ENCODE data around the gene TRIM63. TPM values are rescaled to one million over a fixed set of nuclear protein-coding genes. Genes with fewer than 3 reads are reported as not detected.
A peak's percentile ranks its signal among the peaks of the same experiment; 100 is the strongest.

Gene TRIM63
- total and polyA plus RNA-seq, 9 of the 15 experiments (the other 6 are each of a cell fraction or from before 2014, with no cell fraction given), result 0.08 to 0.57 (median 0.36) TPM

GRCh38 chr1:26020330-26020768 lies 47.1 kb downstream of the TRIM63 start:
- no peak for ATAC-seq
- Histone ChIP-seq H3K27ac (ENCODE audit: extremely low read depth, low read depth, low read length) (no peak overlapping the region), H3K79me2 (ENCODE audit: control insufficient read depth, insufficient read depth, low read length) (no peaks in the 10 kb centered on the region), H2AFZ (ENCODE audit: low read depth, low read length) (no peak overlapping the region), H3K9me1 (ENCODE audit: control insufficient read depth, insufficient read depth, low read length) (no peaks in the 10 kb centered on the region), H3K9me3 (replicated peaks; ENCODE audit: control insufficient read depth, insufficient read depth, low read depth, low read length) (no peaks in the 10 kb centered on the region), H3K27me3 (ENCODE audit: control insufficient read depth in 2 of 2, insufficient read depth in 2 of 2, low read length in 2 of 2) (no peaks in the 10 kb centered on the region), H3K4me1 (replicated peaks in 1 of 2; ENCODE audit: control insufficient read depth in 2 of 2, insufficient read depth in 2 of 2, low read length in 2 of 2) (peaks cover 15 to 34% of the 10 kb centered on the region in 2 experiments), H3K36me3 (ENCODE audit: control insufficient read depth, insufficient read depth, low read length) (no peaks in the 10 kb centered on the region), H3K4me2 (ENCODE audit: insufficient read depth, low read length) (no peak overlapping the region), H3K9ac (ENCODE audit: insufficient read depth in 1 of 2, low read depth in 2 of 2, low read length in 2 of 2) (no peak overlapping the region), H3K4me3 (no peak overlapping the region), H4K20me1 (replicated peaks; ENCODE audit: control insufficient read depth, insufficient read depth, low read length) (no peaks in the 10 kb centered on the region)
- in situ Hi-C loops (cut with MboI), result no loop called here
- 56% methylated on average over 6 of the region's 6 CpGs for WGBS (ENCODE audit: insufficient coverage, low coverage, missing lambda C conversion rate)
- TF ChIP-seq NFRKB (IDR thresholded peaks at IDR 0.05; ENCODE audit: low read depth), result no peak
- TF ChIP-seq SRSF9 (IDR thresholded peaks at IDR 0.05; ENCODE audit: borderline replicate concordance, low read depth, low read length), result no peak
- TF ChIP-seq ETS1 (conservative IDR thresholded peaks at IDR 0.05; ENCODE audit: control insufficient read depth, low read depth, low read length), result no peak
- TF ChIP-seq EGR1 (conservative IDR thresholded peaks at IDR 0.05), result peak; percentile 40; the same call in 1 of the 2 replicates
- no peak for TF ChIP-seq SIRT6 (IDR thresholded peaks at IDR 0.05; ENCODE audit: low read depth, low read length)
- no peak for TF ChIP-seq CREBBP (IDR thresholded peaks at IDR 0.05; ENCODE audit: low read depth, low read length)
- TF ChIP-seq DMBX1 (CRISPR knock-in tag; IDR thresholded peaks at IDR 0.05; ENCODE audit: borderline replicate concordance), result no peak
- TF ChIP-seq POLR2A (conservative IDR thresholded peaks at IDR 0.05), result no peak
- TF ChIP-seq ZBTB17 (CRISPR knock-in tag; IDR thresholded peaks at IDR 0.05), result peak; percentile 87
- no peak for TF ChIP-seq NBN (IDR thresholded peaks at IDR 0.05; ENCODE audit: low read depth)
- TF ChIP-seq NFYB (IDR thresholded peaks at IDR 0.05; ENCODE audit: extremely low read depth, insufficient read length), result no peak
- TF ChIP-seq PCBP2 (IDR thresholded peaks at IDR 0.05; ENCODE audit: low read depth, low read length, poor library complexity, severe bottlenecking), result no peak
- TF ChIP-seq MAFK (IDR thresholded peaks at IDR 0.05; ENCODE audit: low read length), result no peak
- TF ChIP-seq CBX5 (IDR thresholded peaks at IDR 0.05; ENCODE audit: borderline replicate concordance, low read depth), result no peak
- no peak for TF ChIP-seq GTF2F1 (IDR thresholded peaks at IDR 0.05; ENCODE audit: low read depth, low read length)
- no peak for TF ChIP-seq PHF21A (IDR thresholded peaks at IDR 0.05; ENCODE audit: borderline replicate concordance, low read depth)
- CTCF ChIA-PET (ENCODE audit: low intra/inter-chr PET ratio), result no interaction called here
- BruUV-seq (replicated peaks), result no TSS peak
- POLR2A ChIA-PET, result interaction anchor here (0.6 to 1.2 kb wide), 4 partner anchors 10 to 124 kb away, joined by 4 to 6 read pairs (median 4); no protein-coding TSS in a partner anchor
- intact Hi-C loops (cut with micrococcal nuclease), result no loop called here
- FAIRE-seq, result no peak
- DNase-seq (ENCODE audit: extremely low read depth in 1 of 4, low spot score in 3 of 4), result no peak
